NCI-H146 (cell line): Measurements from ENCODE around the gene LRRIQ1.
"Not testable (repeated sequence)": the region's sequence is repeated elsewhere in the genome, so short reads cannot be mapped to it uniquely, and the experiment has no call there.

ENCODE experiments used
- DNase-seq: peaks from one replicate; lab custom pipeline; 2025; lab: John Stamatoyannopoulos, UW

Gene LRRIQ1

GRCh38 chr12:85036234-85036707 is at the start of gene LRRIQ1, which contains the start of gene TSPAN19:
Gene LRRIQ1, plus strand, starts transcription at chr12:85036351. Its CDS starts 1,826 bp downstream, at chr12:85038177.
Gene TSPAN19, minus strand, starts transcription at chr12:85036277. Its CDS starts 6,331 bp downstream, at chr12:85029946.
- peak; percentile 93 for DNase-seq

GRCh38 chr12:84986586-84986985 is 49.6 kb upstream of the LRRIQ1 start:
- peak; percentile 38 for DNase-seq

GRCh38 chr12:84994426-84994825 is 41.7 kb upstream of the LRRIQ1 start:
- no peak for DNase-seq

GRCh38 chr12:84995641-84996040 is 40.5 kb upstream of the LRRIQ1 start:
- no peak for DNase-seq

- DNase-seq, result no peak
These were observed 39.4 kb upstream of the LRRIQ1 start for GRCh38 chr12:84996759-84997158.

- no peak for DNase-seq
These were observed 37.8 kb upstream of the LRRIQ1 start for GRCh38 chr12:84998341-84998740.

- no peak for DNase-seq
These were observed 35.4 kb upstream of the LRRIQ1 start for GRCh38 chr12:85000729-85001128.

- DNase-seq, result no peak
These were observed 33.3 kb upstream of the LRRIQ1 start for GRCh38 chr12:85002778-85003296.

GRCh38 chr12:85004204-85004603 is 31.9 kb upstream of the LRRIQ1 start:
- no peak for DNase-seq

- DNase-seq, result not testable (repeated sequence)
These were observed 31.1 kb upstream of the LRRIQ1 start for GRCh38 chr12:85005047-85005446.

- no peak for DNase-seq
These were observed 30.5 kb upstream of the LRRIQ1 start for GRCh38 chr12:85005615-85006014.

- no peak for DNase-seq
These were observed 29.9 kb upstream of the LRRIQ1 start for GRCh38 chr12:85006206-85006605.

GRCh38 chr12:85007836-85008235 is 28.3 kb upstream of the LRRIQ1 start:
- no peak for DNase-seq

GRCh38 chr12:85016413-85016812 is 19.7 kb upstream of the LRRIQ1 start:
- no peak for DNase-seq

- DNase-seq, result no peak
These were observed 19.0 kb upstream of the LRRIQ1 start for GRCh38 chr12:85017133-85017532.

GRCh38 chr12:85017618-85018017 is 18.5 kb upstream of the LRRIQ1 start:
- DNase-seq, result no peak

- DNase-seq, result no peak
These were observed 18.1 kb upstream of the LRRIQ1 start for GRCh38 chr12:85018098-85018497.

- DNase-seq, result peak; percentile 15
These were observed 6.7 kb upstream of the LRRIQ1 start for GRCh38 chr12:85029456-85029855.

GRCh38 chr12:85036733-85037132 is 582 bp downstream of the LRRIQ1 start:
- peak; percentile 21 for DNase-seq

- no peak for DNase-seq
These were observed 5.2 kb downstream of the LRRIQ1 start for GRCh38 chr12:85041395-85041794.

GRCh38 chr12:85043829-85044228 is 7.7 kb downstream of the LRRIQ1 start:
- DNase-seq, result no peak

- DNase-seq, result peak; percentile 50
These were observed 21.3 kb downstream of the LRRIQ1 start for GRCh38 chr12:85057370-85057963.

GRCh38 chr12:85058339-85058738 is 22.2 kb downstream of the LRRIQ1 start:
- no peak for DNase-seq

GRCh38 chr12:85059594-85059993 is 23.4 kb downstream of the LRRIQ1 start:
- no peak for DNase-seq
